ENCODE data around the gene STKLD1.
"Not testable (repeated sequence)": the region's sequence is repeated elsewhere in the genome, so short reads cannot be mapped to it uniquely, and the experiment has no call there.

The STKLD1 gene

GRCh38 chr9:133449760-133450159 lies 73.6 kb downstream of the STKLD1 start:
- no peak overlapping the region for H2AFZ ChIP-seq (ENCODE audit: low read length)
- no peaks in the 10 kb centered on the region for H3K79me2 ChIP-seq (ENCODE audit: low read length)
- no peak for DNase-seq
- H3K4me1 ChIP-seq (ENCODE audit: low read length) = no peaks in the 10 kb centered on the region
- H3K9me3 ChIP-seq (replicated peaks; ENCODE audit: insufficient read depth, low read length) = no peaks in the 10 kb centered on the region
- H3K27me3 ChIP-seq (replicated peaks; ENCODE audit: insufficient read depth, low read length) = peaks cover 89% of the 10 kb centered on the region
- no peaks in the 10 kb centered on the region for H4K20me1 ChIP-seq (ENCODE audit: insufficient read depth, low read length)
- no peak overlapping the region for H3K9ac ChIP-seq (ENCODE audit: low read length)
- no peak overlapping the region for H3K4me3 ChIP-seq (ENCODE audit: low read length)
- no peaks in the 10 kb centered on the region for H3K36me3 ChIP-seq (replicated peaks; ENCODE audit: insufficient read depth, low read length)
- H3K4me2 ChIP-seq (ENCODE audit: low read depth, low read length) = no peak overlapping the region
- no peak overlapping the region for H3K27ac ChIP-seq (ENCODE audit: low read length)
- TF ChIP-seq EZH2phosphoT487 (IDR thresholded peaks at IDR 0.05; ENCODE audit: low read length) (no peak), CTCF (IDR thresholded peaks at IDR 0.05; ENCODE audit: low read length) (no peak), EZH2 (optimal IDR thresholded peaks at IDR 0.05; ENCODE audit: low read depth, low read length) (no peak)
- H3F3A ChIP-seq (ENCODE audit: insufficient read depth, low read length) = no peaks in the 10 kb centered on the region
- no peaks in the 10 kb centered on the region for H3K9me2 ChIP-seq (replicated peaks; ENCODE audit: insufficient read depth, low read length)

DNA sequence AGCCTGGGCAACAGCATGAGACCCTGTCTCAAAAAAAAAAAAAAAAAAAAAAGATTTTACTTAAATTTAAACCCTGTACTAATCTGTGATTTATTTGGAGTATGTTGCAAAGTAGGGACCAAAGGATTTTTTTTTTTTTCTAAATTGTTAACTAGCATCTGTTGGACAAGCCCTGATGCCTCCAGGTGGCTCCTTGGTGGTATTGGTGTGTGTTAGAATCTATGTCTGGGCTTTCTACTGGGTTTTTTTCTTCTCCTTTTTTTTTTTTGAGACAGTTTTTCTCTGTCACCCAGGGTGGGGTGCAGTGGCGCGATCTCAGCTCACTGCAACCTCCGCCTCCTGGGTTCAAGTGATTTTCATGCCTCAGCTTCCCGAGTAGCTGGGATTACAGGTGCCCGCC lies 75.7 kb downstream of the STKLD1 start:
- H3K36me3 ChIP-seq (replicated peaks; ENCODE audit: insufficient read depth, low read length); H3K9ac ChIP-seq (ENCODE audit: low read length); H3K4me2 ChIP-seq (ENCODE audit: low read depth, low read length); H3K9me3 ChIP-seq (replicated peaks; ENCODE audit: insufficient read depth, low read length); H3K4me1 ChIP-seq (ENCODE audit: low read length); DNase-seq; H3K4me3 ChIP-seq (ENCODE audit: low read length); H3K27ac ChIP-seq (ENCODE audit: low read length); H4K20me1 ChIP-seq (ENCODE audit: insufficient read depth, low read length); H3K79me2 ChIP-seq (ENCODE audit: low read length); H3F3A ChIP-seq (ENCODE audit: insufficient read depth, low read length); H2AFZ ChIP-seq (ENCODE audit: low read length); H3K9me2 ChIP-seq (replicated peaks; ENCODE audit: insufficient read depth, low read length): not testable (repeated sequence)
- peaks cover 88% of the 10 kb centered on the region for H3K27me3 ChIP-seq (replicated peaks; ENCODE audit: insufficient read depth, low read length)

DNA sequence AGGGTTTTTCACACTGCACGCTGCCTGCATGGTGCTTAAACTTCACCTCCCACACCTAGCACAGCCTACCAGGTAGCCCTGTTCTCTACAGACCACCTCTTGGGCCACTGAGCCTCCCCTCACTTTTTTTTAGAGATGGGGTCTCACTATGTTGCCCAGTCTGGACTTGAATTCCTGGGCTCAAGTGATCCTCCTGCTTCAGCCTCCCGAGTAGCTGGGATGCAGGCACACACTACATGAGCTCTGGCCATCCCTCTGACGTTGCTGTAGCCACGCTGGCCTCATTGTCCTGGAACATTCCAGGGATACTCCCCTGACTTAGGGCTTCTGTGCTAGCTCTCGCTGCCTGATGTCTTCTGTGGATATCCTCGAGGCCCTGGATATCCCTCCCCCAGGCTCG lies 76.4 kb downstream of the STKLD1 start:
- Histone ChIP-seq H3F3A (ENCODE audit: insufficient read depth, low read length) (no peaks in the 10 kb centered on the region), H4K20me1 (ENCODE audit: insufficient read depth, low read length) (no peaks in the 10 kb centered on the region), H3K4me1 (ENCODE audit: low read length) (no peaks in the 10 kb centered on the region), H3K4me3 (ENCODE audit: low read length) (no peak overlapping the region), H2AFZ (ENCODE audit: low read length) (no peak overlapping the region), H3K9ac (ENCODE audit: low read length) (no peak overlapping the region), H3K36me3 (replicated peaks; ENCODE audit: insufficient read depth, low read length) (no peaks in the 10 kb centered on the region), H3K27ac (ENCODE audit: low read length) (no peak overlapping the region), H3K9me2 (replicated peaks; ENCODE audit: insufficient read depth, low read length) (no peaks in the 10 kb centered on the region), H3K27me3 (replicated peaks; ENCODE audit: insufficient read depth, low read length) (peaks cover 88% of the 10 kb centered on the region), H3K9me3 (replicated peaks; ENCODE audit: insufficient read depth, low read length) (no peaks in the 10 kb centered on the region), H3K4me2 (ENCODE audit: low read depth, low read length) (no peak overlapping the region), H3K79me2 (ENCODE audit: low read length) (no peaks in the 10 kb centered on the region)
- no peak for DNase-seq
- TF ChIP-seq EZH2 (optimal IDR thresholded peaks at IDR 0.05; ENCODE audit: low read depth, low read length) (no peak), EZH2phosphoT487 (IDR thresholded peaks at IDR 0.05; ENCODE audit: low read length) (no peak), CTCF (IDR thresholded peaks at IDR 0.05; ENCODE audit: low read length) (no peak)

- H3K9ac ChIP-seq (ENCODE audit: low read length) = no peak overlapping the region
- TF ChIP-seq CTCF (IDR thresholded peaks at IDR 0.05; ENCODE audit: low read length) = no peak
- TF ChIP-seq EZH2phosphoT487 (IDR thresholded peaks at IDR 0.05; ENCODE audit: low read length) = no peak
- no peak for TF ChIP-seq EZH2 (optimal IDR thresholded peaks at IDR 0.05; ENCODE audit: low read depth, low read length)
- H3K27me3 ChIP-seq (replicated peaks; ENCODE audit: insufficient read depth, low read length) = peaks cover 86% of the 10 kb centered on the region
- H3F3A ChIP-seq (ENCODE audit: insufficient read depth, low read length) = no peaks in the 10 kb centered on the region
- H3K79me2 ChIP-seq (ENCODE audit: low read length) = no peaks in the 10 kb centered on the region
- no peaks in the 10 kb centered on the region for H3K36me3 ChIP-seq (replicated peaks; ENCODE audit: insufficient read depth, low read length)
- no peak overlapping the region for H3K27ac ChIP-seq (ENCODE audit: low read length)
- no peak for DNase-seq
- no peak overlapping the region for H3K4me2 ChIP-seq (ENCODE audit: low read depth, low read length)
- no peaks in the 10 kb centered on the region for H3K4me1 ChIP-seq (ENCODE audit: low read length)
- no peaks in the 10 kb centered on the region for H3K9me3 ChIP-seq (replicated peaks; ENCODE audit: insufficient read depth, low read length)
- H3K9me2 ChIP-seq (replicated peaks; ENCODE audit: insufficient read depth, low read length) = no peaks in the 10 kb centered on the region
- no peaks in the 10 kb centered on the region for H4K20me1 ChIP-seq (ENCODE audit: insufficient read depth, low read length)
- no peak overlapping the region for H3K4me3 ChIP-seq (ENCODE audit: low read length)
- no peak overlapping the region for H2AFZ ChIP-seq (ENCODE audit: low read length)
These were observed 77.5 kb downstream of the STKLD1 start for GRCh38 chr9:133453651-133454050.

All from MM.1S (cell line).